PC-3 (cell line): ENCODE results near the gene ZHX3.

ENCODE experiments used
- EZH2 ChIP-seq: fragments of 300-600 bp; sonication (generic); IDR thresholded peaks from one replicate; pipeline ENCODE4 v1.6.1; 2017; ENCODE audit warnings: antibody characterized with exemption, mild to moderate bottlenecking, low read length; ENCODE audit not compliant: unreplicated experiment
- TF ChIP-seq, protein P1 (sequence below): fragments of 300-600 bp; sonication (generic); conservative IDR thresholded peaks from 2 replicates; pipeline ENCODE4 v1.5.1; 2017; ENCODE audit warnings: antibody characterized with exemption, low read depth, mild to moderate bottlenecking, low read length

DNA sequence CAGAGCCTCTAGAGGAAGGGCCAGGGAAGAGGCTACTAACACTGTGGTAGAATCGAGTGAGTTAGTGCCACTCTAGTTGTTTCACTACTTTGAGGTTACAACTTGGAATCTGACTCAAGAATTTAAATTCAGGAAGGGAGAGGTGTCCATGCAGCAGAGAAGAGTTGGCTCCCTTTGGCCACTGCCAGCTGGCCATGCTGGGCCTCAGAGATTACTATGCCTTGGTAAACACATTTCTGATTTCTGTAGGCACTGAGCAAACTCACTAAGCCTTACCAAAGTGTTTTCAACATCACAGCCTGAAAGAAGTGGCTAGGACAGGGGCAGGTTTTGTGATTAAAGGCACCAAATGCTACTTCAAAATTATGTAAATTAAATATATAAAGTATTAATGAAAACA, 61.9 kb downstream of the ZHX3 start:
- no peak for TF ChIP-seq EZH2
- TF ChIP-seq, protein P1, sequence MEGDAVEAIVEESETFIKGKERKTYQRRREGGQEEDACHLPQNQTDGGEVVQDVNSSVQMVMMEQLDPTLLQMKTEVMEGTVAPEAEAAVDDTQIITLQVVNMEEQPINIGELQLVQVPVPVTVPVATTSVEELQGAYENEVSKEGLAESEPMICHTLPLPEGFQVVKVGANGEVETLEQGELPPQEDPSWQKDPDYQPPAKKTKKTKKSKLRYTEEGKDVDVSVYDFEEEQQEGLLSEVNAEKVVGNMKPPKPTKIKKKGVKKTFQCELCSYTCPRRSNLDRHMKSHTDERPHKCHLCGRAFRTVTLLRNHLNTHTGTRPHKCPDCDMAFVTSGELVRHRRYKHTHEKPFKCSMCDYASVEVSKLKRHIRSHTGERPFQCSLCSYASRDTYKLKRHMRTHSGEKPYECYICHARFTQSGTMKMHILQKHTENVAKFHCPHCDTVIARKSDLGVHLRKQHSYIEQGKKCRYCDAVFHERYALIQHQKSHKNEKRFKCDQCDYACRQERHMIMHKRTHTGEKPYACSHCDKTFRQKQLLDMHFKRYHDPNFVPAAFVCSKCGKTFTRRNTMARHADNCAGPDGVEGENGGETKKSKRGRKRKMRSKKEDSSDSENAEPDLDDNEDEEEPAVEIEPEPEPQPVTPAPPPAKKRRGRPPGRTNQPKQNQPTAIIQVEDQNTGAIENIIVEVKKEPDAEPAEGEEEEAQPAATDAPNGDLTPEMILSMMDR = no peak
